ENCODE measurements around the gene PTCRA.

Gene PTCRA

DNA sequence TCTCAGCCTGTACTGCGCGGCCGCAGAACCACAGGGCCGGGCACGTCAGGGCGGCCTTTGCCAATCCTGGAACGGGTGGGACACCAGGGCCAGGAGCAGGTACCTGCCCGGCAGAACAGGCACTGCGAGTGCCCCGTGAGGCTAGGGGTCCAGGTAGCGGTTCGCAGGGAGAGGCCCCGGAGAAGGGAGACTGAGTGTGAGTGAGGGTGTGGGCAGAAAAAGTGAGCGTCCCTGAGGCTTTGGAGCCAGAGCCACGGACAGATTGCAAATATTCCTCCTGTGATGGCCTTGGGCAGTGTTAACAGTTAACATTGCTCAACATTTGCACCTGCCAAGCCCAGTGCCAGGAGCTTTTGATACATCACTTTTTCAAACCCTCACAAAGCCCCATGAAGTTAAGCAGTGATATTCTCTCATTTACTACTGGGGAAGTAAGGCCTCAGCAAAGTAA, 45.2 kb downstream of the PTCRA start:
- H3K4me3 ChIP-seq (ENCODE audit: low read depth, low read length) = peak overlapping the region; percentile 46
- in situ Hi-C loops (cut with HindIII; ENCODE audit: low sequenced_read_pairs) = no loop called here
- DNase-seq (ENCODE audit: low read depth) = no peak
- TF ChIP-seq, protein P1, sequence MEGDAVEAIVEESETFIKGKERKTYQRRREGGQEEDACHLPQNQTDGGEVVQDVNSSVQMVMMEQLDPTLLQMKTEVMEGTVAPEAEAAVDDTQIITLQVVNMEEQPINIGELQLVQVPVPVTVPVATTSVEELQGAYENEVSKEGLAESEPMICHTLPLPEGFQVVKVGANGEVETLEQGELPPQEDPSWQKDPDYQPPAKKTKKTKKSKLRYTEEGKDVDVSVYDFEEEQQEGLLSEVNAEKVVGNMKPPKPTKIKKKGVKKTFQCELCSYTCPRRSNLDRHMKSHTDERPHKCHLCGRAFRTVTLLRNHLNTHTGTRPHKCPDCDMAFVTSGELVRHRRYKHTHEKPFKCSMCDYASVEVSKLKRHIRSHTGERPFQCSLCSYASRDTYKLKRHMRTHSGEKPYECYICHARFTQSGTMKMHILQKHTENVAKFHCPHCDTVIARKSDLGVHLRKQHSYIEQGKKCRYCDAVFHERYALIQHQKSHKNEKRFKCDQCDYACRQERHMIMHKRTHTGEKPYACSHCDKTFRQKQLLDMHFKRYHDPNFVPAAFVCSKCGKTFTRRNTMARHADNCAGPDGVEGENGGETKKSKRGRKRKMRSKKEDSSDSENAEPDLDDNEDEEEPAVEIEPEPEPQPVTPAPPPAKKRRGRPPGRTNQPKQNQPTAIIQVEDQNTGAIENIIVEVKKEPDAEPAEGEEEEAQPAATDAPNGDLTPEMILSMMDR (IDR thresholded peaks at IDR 0.05; ENCODE audit: low read depth, low read length, missing control alignments) = no peak

- no peak overlapping the region for H3K4me3 ChIP-seq (ENCODE audit: low read depth, low read length)
- TF ChIP-seq, protein P1 (IDR thresholded peaks at IDR 0.05; ENCODE audit: low read depth, low read length, missing control alignments) = no peak
- DNase-seq (ENCODE audit: low read depth) = no peak
- in situ Hi-C loops (cut with HindIII; ENCODE audit: low sequenced_read_pairs) = no loop called here
Observed at GRCh38 chr6:42962096-42962495, 46.2 kb downstream of the PTCRA start.

DNA sequence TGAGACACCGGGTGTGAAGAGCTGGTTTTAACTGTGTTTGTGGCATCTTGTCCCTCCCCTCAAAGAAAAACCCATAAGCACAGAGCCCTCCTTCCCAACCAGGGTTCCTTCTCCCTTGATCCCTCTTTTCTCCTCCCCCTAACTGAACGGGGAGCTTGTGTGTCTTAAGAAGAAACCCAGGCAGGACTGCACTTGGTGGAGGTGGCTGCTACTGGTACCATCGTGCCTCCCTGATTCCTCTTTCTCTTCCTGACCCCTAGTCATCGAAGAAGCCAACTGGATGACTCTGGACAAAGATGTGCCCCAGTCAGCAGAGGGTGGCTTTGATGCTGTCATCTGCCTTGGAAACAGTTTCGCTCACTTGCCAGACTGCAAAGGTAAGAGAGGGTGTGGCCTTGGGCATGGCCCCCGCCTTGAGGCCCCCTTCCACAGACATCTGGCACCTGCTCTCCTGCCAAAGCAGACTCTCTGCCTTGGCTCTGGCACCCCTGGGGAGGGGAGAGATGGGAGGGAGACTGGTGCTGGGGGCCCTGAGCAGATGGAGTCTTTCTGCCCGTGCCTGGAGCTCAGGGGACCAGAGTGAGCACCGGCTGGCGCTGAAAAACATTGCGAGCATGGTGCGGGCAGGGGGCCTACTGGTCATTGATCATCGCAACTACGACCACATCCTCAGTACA, 46.8 kb downstream of the PTCRA start:
- TF ChIP-seq, protein P1 (IDR thresholded peaks at IDR 0.05; ENCODE audit: low read depth, low read length, missing control alignments) = no peak
- in situ Hi-C loops (cut with HindIII; ENCODE audit: low sequenced_read_pairs) = no loop called here
- no peak for DNase-seq (ENCODE audit: low read depth)
- no peak overlapping the region for H3K4me3 ChIP-seq (ENCODE audit: low read depth, low read length)

DNA sequence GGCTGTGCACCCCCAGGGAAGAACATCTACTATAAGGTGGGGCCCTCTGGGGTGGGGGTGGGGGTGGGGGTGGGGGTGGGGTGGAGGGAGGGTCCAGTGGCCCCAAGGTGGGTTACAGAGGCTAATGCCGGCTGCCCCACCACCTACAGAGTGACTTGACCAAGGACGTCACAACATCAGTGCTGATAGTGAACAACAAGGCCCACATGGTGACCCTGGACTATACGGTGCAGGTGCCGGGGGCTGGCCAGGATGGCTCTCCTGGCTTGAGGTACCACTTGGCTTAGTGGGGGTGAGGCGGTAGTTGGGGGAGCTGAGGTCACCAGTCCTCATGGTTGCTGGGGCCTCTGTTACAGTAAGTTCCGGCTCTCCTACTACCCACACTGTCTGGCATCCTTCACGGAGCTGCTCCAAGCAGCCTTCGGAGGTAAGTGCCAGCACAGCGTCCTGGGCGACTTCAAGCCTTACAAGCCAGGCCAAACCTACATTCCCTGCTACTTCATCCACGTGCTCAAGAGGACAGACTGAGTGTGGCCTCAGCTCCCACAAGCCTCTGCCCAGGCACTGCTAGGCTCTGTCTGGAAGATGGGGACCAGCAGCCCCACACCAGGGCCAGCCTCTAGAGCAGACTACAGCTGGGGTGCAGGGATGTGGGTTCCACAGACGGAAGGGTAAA, 47.5 kb downstream of the PTCRA start:
- no peak overlapping the region for H3K4me3 ChIP-seq (ENCODE audit: low read depth, low read length)
- TF ChIP-seq, protein P1 (IDR thresholded peaks at IDR 0.05; ENCODE audit: low read depth, low read length, missing control alignments) = no peak
- in situ Hi-C loops (cut with HindIII; ENCODE audit: low sequenced_read_pairs) = no loop called here
- DNase-seq (ENCODE audit: low read depth) = no peak

DNA sequence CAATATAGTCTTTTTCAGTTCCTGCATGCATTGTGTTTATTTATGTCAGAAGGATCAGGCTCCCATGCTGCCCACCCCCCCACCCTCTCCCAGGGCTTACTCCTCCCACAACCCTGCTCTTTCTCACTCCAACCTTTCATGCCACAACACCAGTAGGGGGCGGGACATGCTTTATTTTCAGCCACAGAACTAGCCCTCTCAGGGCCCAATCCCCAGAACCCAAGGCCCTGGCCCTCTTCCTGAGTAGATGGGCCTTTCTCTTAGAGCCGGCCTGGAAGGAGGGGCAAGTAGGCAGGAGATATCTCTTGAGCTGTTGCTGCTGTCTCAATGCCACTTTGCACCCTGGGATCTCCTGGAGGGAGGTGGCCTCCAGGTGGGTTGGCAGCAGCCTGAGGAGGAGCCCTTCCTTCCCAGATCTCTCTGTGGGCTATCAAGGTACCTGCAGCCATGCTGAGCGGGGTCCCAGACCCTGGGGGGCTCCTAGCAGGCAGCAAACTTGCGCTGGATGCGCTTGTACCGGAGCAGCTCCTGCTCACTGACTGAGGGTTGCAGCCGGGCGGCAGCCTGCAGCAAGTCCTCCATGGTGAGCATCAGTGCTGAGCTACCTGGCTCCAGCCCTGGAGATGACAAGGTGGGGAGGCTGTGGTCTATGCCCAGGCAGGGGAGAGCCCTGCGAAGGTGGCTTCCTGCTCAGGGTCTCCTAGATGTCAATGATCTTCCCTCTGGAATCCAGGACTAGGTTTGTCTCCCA, 48.2 kb downstream of the PTCRA start:
- no peak for DNase-seq (ENCODE audit: low read depth)
- TF ChIP-seq, protein P1 (IDR thresholded peaks at IDR 0.05; ENCODE audit: low read depth, low read length, missing control alignments) = peak; percentile 33
- no peak overlapping the region for H3K4me3 ChIP-seq (ENCODE audit: low read depth, low read length)
- in situ Hi-C loops (cut with HindIII; ENCODE audit: low sequenced_read_pairs) = no loop called here

DNA sequence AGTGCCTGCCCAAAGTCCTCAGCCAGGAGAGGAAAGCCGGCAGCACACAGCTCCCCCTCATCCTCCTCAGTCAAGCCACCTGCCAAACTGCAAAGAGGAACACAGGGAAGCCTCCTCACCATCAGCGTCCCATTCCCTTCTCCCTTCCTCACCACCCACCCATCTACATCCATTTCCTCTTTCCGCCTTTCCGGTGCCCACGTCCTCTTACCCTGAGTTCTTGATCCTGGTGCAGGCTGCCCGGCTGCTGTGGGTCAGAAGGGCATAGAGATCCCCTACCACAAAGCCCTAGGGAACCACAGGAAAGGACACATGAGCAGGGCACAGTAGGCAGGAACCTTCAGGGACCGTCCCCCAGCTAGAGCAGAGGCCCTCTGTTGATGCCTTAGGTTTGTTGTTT, 50.7 kb downstream of the PTCRA start:
- TF ChIP-seq, protein P1 (IDR thresholded peaks at IDR 0.05; ENCODE audit: low read depth, low read length, missing control alignments) = no peak
- H3K4me3 ChIP-seq (ENCODE audit: low read depth, low read length) = no peak overlapping the region
- no peak for DNase-seq (ENCODE audit: low read depth)
- in situ Hi-C loops (cut with HindIII; ENCODE audit: low sequenced_read_pairs) = no loop called here
